HG03354 (cell line): ENCODE data around the gene VAV2.

Experiments
- ATAC-seq: cut with Tn5 transposase; IDR thresholded peaks from one replicate; pipeline ENCODE4 v1.9.1; 2021; ENCODE audit warnings: mild to moderate bottlenecking; ENCODE audit not compliant: unreplicated experiment, poor library complexity, severe bottlenecking

Gene VAV2

DNA sequence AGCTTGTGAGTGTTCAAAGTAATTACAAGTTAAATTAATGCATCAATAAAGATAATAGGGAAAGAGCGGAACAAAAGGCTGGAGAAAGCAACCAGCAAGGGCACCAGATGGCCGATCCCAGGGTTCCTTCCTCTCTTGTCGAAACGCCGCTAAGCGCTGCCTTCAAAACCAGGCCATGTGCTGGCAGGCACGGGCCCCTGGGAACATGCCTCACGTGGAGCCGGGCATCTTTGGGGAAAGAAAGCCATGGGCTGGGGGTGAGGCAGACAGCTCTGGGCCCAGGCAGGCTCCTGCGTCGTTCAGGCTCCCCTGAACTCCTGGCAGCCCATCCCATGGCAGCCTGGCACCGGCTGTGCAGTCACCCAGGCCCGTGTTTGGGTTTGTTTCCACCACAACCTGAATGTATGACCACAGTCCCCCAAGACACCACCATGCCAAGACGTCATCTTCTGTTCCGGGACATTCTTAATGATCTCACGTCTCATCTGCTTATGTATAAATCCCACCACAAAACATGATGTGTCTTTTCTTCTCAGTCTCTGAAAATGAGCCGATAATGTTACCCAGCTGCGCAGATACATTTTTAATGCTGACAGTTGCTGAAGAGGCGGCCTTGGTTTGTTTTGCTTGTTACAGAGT, 143.5 kb downstream of the VAV2 start:
- no peak for ATAC-seq

DNA sequence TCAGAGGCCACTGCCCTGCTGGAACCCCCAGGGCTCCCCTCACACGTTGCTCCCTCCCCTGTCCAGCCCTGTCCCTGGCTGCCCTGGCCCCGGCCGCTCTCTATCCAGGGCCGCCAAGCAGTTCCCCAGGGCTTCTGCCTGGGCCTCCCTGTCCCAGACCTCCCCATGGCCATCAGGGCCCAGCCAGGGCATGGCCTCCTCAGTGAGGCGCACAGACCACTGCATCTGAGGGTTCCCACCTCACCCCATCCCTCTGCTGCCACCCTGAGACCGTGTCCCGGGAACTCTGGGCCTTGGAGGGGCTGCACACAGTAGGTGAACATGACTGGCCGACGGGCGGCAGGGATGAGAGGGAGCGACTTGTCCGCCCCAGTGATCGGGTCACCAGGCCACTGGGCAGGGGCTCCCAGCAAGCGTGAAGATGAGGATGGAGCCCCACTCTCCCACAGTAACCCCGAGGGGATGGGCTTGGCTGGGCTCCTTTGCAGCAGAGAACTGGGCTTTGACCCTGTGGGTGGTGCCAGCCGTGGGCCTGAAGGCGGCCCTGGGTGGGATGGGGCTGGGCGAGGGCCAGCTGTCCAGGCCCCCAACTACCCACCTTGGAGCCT, 145.5 kb downstream of the VAV2 start:
- no peak for ATAC-seq

DNA sequence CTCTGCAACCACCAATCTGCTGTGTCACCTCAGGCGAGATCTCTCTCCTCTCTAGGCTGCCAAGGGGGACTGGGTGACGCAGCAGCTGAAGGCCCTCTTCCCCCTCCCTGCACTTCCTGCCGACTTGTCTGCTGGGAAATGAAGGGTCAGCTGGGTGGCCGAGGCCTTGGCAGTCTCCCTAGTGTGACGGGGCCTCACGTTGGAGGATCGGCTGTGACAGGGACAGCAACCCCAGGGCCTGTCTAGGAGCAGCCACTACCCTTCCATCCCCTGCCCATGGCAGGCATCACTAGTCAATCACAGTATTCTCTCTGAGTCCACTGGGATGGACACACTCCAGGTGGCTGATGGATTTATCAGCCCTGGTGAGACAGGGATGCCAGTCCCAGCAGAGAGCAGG, 146.7 kb downstream of the VAV2 start:
- no peak for ATAC-seq

DNA sequence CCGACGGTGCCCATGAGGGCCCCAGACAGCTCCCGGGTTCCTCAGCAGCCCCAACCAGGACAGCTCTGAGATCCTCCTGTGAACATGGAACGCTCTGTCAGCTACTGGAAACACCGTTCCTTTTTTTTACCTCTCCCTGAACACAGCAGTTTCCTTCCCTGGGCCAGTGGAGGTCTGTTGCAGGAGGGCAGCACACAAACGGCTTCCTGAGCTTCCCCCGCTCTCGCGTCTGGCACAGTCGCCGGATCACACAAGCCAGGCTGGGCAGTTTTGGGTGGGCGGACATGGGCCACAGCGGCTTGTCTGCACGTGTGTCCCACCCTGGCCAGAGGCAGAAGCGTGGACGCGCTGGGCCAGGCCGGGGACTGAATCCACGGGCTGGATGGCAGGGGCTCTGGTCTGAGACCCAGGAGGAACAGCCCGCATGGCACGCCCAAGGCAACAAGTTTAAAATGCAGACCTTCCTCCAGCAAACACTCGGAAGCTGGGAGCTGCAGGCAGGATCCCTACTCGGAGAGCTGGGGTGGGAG, 147.2 kb downstream of the VAV2 start:
- ATAC-seq: no peak

DNA sequence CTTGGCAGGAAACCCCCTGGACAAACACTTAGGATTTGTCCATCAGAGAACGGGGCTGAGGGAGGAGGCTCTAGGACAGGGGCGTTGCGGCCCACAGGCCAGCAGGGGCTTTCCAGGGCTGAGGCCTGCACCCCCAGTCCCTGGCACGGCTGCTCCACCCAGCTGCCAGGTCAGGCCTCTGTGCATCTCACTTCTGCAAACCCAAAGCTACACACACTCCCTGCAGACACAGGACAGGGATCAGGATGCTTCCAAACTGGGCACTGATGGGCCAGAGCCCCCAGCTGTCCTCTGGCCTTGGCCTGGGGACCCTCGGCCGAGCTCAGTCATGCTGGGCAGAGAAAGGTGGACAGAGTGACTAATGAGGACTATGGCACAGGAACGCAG, 147.7 kb downstream of the VAV2 start:
- no peak for ATAC-seq

DNA sequence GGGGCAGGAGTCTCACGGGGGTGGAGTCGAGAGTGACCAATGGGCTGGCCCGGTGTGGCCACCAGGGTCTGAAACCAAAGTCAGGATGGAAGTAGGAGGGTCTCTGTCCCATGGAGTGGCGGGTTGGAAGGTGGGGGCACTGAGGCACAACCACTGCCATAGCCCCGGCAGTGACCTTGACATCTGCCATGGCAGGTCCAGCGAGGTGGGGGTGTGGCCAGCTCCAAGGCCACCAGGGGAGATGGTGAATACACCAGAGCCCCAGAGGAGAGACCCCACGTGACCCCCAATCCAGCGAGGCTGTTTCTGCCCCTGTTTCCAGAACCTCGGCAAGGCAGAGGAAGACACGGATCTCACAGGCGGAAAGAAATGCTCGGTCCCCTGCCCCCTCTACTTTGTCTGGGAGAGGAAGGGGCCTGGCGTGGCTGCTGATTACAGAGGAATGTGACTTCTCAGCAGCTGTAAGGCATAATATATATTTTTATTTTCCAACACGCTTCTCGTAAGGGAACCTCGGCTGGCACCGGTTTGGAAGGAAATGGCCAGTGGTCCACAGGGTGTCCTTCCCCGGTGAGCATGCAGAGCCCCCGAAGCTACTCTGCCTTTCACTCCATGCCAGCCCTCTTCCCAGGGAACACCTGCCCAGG, 148.2 kb downstream of the VAV2 start:
- no peak for ATAC-seq

DNA sequence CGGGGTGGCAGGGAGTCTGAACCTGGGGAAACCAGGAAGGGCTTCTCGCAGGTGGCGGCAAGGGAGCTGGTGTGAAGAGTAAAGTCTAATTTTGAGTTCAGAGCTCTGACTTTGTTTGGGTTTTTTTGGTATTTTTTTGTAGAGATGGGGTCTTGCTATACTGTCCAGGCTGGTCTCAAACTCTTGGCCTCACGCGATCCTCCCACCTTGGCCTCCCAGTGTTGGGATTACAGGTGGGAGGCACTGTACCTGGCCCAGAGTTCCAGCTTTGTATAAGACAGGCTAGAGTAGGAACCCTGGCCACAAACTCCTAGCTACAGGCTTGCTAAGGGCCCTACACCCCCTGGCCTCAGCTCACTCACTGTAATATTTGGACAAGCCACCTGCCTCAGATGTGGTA, 148.9 kb downstream of the VAV2 start:
- no peak for ATAC-seq

DNA sequence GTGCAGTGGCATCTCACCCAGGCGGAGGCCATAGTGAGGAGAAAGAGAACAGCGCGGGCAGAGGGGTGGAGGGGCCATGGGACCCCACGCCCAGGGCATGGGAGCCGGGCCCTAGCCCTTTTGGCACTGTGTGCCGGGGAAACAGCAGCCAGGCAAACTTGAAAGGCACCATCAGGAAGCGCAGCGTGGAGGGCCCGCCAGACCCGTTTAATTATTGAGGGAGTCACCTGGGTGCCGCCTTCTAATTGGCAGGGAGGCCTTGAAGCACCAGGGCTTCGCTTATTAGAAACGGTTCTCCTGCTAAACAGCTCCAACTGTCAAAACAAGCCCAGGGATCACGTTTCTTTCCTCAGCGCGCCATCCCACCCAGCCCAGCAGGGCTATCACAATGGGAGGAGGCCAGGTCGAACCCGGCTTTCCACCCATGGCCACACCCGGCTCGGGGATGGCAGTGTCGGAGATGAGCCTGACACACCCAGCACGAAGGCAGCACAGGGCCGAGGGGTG, 149.3 kb downstream of the VAV2 start:
- no peak for ATAC-seq

DNA sequence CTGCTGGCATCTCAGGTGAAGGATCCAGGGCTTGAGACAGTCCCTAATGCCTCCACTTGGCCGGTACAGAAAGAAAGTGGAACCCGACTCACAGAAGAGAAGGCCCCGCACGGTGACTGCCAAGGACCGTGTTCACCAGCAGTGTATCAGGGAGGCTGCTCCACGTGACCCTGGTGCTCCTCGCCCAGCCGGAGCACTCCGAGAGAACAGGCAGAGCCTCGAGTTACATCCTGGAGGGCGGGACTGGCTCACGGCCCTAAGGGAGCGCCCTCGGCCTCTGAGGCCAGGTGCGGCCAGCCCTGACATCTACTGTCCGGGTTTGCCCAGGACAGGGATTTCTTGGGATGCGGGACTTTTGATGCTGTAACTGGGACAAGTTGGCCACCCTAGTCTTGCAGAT, 149.9 kb downstream of the VAV2 start:
- ATAC-seq: no peak

DNA sequence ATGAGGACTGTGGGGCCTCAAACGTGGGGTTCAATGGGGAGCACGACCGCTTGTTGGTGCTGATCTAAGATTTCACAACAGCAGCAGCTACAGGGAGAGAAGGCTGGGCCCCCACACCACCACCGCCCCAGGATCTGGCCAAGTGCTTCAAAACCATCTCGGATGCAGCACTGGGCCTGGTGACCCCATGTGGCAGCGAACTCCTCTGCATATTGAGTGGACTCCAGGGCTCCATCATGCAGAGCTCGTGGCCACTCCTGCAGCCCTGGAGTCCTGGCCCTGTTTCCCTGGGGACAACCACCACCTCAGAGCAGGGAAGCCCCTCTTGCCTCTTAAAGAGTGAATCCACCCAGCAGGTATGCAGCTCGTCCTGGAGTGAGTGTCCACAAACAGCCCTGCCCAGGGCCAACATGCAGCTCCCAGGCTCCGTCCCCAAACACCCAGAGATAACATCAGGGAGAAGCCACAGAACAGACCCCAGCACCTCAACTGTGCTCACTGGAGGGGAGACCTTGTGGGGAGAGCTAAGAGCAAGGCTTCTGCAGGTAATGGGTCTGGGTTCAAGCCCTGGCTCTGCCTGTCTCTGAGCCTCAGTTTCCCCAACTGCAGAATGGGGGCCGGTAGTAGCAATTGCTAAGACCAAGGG, 150.8 kb downstream of the VAV2 start:
- no peak for ATAC-seq

DNA sequence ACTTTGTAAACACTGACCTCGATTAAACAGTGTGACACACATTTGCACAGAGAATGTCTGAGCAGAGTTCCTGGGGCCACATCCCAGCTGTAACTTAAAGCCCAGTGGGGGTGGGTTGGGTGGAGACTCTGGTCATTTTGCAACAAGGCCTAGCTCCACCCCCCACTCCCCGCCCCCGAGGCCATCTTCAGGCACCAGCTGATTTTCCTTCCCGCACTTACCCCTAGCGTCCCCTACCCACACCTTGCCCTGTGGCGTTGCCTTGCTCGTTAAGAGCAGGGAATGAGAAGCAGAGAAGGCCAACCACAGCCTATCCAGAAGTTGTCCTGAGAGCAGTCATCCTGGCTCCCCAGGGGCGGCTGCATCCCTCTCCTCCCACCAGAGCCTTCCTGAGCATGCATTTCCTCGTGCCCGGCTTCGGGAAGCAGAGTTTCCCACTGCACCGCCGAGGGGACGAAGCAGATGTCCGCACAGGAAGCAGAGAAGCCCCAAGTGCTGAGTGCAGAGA, 152.2 kb downstream of the VAV2 start:
- ATAC-seq: no peak

DNA sequence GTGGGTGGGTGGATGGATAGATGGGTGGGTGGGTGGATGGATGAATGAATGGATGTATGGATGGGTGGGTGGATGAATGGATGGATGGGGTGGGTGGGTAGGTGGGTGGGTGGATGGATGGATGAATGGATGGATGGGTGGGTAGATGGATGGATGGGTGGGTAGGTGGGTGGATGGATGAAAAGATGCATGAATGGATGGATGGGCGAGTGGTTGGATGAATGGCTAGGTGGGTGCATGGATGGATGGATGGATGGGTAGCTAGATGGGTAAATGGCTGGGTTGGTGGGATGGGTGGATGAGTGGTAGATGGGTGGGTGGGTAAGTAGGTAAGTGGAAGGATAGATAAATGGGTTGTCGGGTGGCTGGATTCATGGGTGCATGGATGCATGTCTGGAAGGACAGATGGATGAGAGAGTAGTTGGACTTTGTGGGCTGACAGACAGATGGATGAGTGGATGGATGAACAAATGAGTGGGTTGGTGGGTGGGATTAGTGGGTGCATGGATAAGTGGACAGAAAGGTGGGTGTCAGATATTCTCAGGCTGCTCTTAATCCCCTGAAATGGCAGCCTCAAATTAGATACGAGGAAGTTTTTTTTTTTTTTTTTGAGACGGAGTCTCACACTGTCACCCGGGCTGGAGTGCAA, 153.1 kb downstream of the VAV2 start:
- ATAC-seq: no peak

DNA sequence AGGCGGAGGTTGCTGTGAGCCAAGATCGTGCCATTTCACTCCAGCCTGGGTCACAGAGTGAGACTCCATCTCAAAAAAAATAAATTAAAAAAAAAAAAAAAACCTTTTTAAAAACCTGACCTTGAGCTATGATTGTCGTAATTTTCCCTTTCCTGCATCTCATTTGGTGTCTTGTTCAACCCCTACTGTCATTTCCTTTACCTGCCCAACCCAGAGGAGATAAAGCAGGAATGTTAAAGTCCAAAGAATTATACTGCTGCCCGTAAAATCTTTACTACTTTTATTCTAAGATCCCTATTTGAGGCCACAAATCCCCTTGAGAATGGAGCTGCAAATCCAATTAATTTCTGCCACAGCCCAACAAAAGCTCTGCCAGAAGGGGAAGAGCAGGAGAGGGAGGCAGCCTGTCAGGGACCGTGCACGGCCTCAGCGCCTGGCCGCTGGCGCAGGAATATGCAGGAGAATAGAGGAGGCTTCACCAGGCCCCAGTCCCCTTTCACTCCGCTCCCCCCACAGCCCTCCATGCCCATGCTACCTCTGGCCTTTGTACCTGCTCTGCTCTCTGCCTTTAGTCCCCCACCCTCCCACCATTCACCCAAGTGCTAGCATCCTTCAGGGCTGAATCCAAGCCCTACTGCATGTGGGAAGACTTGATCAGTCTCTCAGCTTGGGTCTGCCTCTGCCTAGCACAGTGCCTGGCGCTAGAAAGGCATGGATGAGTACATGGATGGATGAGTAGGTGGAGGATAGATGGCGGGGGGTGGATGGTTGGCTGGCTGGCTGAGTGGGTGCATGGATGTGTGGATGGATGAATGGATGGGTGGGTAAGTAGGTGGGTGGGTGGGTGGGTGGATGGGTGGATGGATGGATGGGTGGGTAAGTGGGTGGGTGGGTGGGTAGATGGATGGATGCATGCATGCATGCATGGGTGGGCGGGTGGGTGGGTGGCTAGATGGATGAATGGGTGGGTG, 154.2 kb downstream of the VAV2 start:
- ATAC-seq: no peak

DNA sequence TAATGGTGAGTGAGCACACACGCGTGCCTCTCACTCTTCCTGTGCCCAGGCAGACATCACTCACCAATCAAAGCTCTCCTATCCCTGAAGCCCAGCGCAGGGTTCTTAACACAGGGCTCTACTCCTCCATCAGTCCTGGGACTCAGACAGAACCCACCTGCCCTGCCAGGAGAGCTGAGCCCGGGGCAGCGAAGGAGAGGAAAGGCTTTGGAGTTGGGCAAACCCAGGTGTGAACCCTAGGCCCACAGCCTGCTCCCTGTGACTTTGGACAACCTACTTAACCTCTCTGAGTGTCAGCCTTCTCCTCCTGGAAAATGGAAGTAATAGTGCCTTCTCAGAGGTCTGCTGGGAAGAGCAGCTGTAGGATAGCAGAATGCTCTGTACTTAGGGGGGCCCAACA, 155.3 kb downstream of the VAV2 start:
- no peak for ATAC-seq

DNA sequence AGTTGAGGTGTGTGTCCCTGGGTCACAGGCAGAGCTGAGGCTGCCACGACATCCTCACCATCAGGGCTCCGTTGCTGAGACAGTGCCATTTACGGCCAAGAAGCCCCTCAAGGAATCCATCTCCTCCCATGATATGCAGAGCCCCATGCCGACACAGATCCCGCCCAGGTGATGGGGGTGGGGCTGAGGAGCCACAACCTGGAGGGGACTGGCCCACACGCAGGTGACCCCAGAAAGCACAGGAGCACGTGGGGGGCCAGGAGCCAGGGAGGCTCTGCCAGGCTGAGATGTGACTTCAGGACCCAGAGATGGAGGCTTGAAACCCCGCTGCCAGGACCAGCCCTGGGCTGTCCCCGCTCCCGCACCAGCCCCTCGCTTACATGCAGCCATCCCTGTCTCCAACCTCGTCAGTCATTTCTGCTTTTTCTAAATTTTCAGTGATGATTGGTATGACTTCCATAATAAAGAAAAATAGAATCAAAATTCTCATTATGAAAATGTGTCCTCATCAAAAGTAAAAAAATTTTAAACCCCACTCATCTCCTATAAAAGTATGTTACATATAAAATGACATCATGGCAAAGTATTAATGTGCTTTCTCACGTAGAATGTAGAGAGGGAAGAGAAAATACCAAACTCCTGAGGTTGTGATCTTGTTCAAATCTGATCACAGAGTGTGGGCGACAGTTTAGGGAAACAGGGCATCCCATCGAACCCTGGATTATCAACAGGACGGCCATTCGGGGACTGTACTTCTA, 155.9 kb downstream of the VAV2 start:
- ATAC-seq: no peak

DNA sequence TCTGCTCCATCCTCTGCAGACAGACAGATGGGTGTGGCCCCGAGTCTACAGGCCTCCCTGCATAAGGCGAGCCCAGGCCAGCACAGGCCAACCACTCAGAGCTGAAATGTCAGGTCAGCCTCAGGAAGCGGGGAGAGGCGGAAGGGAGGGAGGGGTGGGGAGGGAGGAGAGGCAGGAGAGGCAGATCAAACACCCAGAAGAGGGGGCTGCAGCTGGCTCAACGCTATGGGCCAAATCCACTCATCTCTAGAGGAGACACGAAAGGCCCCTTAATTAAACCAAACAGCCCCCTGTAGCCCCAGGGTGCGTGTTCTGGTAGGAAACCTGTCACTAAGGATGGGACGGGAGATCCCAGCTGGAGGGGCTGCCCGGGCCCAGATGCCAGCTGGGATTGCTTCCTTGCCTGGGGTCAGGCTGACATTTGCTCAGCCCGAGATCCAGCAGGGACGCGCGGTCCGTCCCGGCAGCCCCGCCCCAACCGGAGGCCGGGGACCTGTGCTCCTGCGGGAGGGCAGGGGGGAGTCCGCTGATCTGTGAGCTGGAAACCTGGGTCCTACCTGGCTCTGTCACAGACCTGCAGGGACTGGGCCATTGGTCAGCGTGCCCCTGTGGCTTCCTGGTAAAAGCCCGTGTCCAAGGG, 156.7 kb downstream of the VAV2 start:
- no peak for ATAC-seq

DNA sequence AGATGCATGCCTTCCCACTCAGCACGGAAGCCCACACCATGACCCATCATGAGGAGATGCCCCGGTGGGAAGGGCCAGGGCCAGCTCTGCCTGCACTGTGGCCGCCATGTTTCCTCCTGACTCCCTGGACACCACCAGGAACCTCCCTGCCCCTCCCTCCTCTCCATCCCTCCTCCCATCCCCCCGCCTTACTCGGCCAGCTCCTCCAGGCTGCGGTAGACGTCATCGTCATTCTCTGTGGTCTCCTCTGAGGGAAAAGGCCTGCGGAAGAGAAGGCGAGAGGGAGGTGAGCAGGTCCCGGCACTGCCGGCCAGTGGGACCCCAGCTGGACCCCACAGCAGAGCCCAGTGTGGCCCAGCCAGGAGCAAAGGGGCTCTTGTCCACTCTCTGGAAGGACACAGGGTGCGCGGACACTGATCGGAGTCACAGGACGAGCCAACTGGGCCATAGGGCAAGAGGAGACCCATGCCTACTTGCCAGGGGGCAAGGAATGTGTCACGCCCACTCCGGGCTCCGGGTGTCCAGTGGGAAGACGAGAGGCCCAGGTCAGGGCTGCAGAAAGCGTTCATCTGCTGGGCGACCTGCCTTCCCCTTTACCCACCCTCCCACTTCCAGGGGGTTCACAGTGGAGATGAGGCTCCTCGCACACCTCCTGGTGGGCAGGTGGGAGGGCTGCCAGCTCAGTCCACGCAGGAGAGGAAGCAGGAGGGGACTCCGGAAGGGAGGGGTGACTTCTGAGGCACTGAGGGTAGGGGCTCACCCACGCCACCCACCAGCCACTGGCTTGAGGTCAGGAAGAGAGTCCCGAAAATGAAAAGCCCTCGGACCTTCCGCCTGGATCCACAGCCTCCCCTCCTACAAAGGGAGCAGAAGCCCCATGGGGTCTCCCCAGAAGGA, 157.8 kb downstream of the VAV2 start:
- ATAC-seq: no peak
